ENCODE results near the gene S100A7. TPM values are rescaled to one million over a fixed set of nuclear protein-coding genes. Genes with fewer than 3 reads are reported as not detected.

The S100A7 gene
- total RNA-seq, 4 donors from 2014 or later = not detected

GRCh38 chr1:153443486-153443885 is 17.0 kb downstream of the S100A7 start:
- no peak for TF ChIP-seq CTCF (IDR thresholded peaks at IDR 0.05)
- ATAC-seq (ENCODE audit: low FRiP score) (no peak), DNase-seq (ENCODE audit: low spot score) (no peak)

GRCh38 chr1:153441238-153441755 is 19.2 kb downstream of the S100A7 start:
- no peak for ATAC-seq (ENCODE audit: low FRiP score)
- DNase-seq (ENCODE audit: low spot score) = no peak
- no peak for TF ChIP-seq CTCF (IDR thresholded peaks at IDR 0.05)

- DNase-seq (ENCODE audit: low spot score) = no peak
- TF ChIP-seq CTCF (IDR thresholded peaks at IDR 0.05) = no peak
- no peak for ATAC-seq (ENCODE audit: low FRiP score)
Observed at GRCh38 chr1:153439273-153439672, 21.2 kb downstream of the S100A7 start.

GRCh38 chr1:153438599-153438998 is 21.9 kb downstream of the S100A7 start:
- no peak for DNase-seq (ENCODE audit: low spot score)
- TF ChIP-seq CTCF (IDR thresholded peaks at IDR 0.05) = no peak
- no peak for ATAC-seq (ENCODE audit: low FRiP score)

- no peak for TF ChIP-seq CTCF (IDR thresholded peaks at IDR 0.05)
- DNase-seq (ENCODE audit: low spot score) = no peak
- ATAC-seq (ENCODE audit: low FRiP score) = no peak
Observed at GRCh38 chr1:153437236-153437635, 23.2 kb downstream of the S100A7 start.

GRCh38 chr1:153434746-153435455 is 25.6 kb downstream of the S100A7 start:
- DNase-seq (ENCODE audit: low spot score) (no peak), ATAC-seq (ENCODE audit: low FRiP score) (no peak)
- no peak for TF ChIP-seq CTCF (IDR thresholded peaks at IDR 0.05)
